HepG2 (cell line): ENCODE measurements around the gene SUN1. TPM values are rescaled to one million over a fixed set of nuclear protein-coding genes. Genes with fewer than 3 reads are reported as not detected.

Experiments
- ATAC-seq: fragments of 200-7000 bp; cut with Tn5 transposase; 3 replicates; pipeline ENCODE4 v1.9.1; 2020; ENCODE audit warnings: mild to moderate bottlenecking, moderate library complexity
- BruUV-seq: library from RNA; stranded (reverse); fragments of 400-500 nt; replicated peaks from 2 replicates; lab custom pipeline; 2021; lab: Mats Ljungman, UMichigan
- CTCF ChIA-PET: fragments of 300-600 bp; formaldehyde crosslinking; extraction: SDS; loops from one replicate; lab custom pipeline; 2021; ENCODE audit warnings: low total read pairs, inconsistent platforms, low intra/inter-chr PET ratio; lab: Yijun Ruan, JAX
- POLR2A ChIA-PET: fragments of 350-600 bp; sonication (Branson Sonifier 250); formaldehyde crosslinking; loops from one replicate; lab custom pipeline; 2020; ENCODE audit warnings: antibody characterized with exemption, inconsistent platforms; lab: Yijun Ruan, JAX
- DNase-seq: peaks from one replicate; pipeline ENCODE4 v3.0.0-alpha.2; 2015; ENCODE audit warnings: low spot score
- FAIRE-seq: peaks from 3 replicates; lab custom pipeline; 2011; peaks lifted over from hg19 to GRCh38; lab: Jason Lieb, UNC
- H2AFZ ChIP-seq: one replicate; pipeline ENCODE4 v1.6.1; 2011; ENCODE audit warnings: low read length, inconsistent platforms
- H3K27ac ChIP-seq: fragments of 300-600 bp; 3 replicates; pipeline ENCODE4 v1.8.0; 2011; ENCODE audit warnings: mixed run types, mild to moderate bottlenecking, mixed read lengths, low read length, inconsistent platforms; ENCODE audit not compliant: insufficient read depth; ENCODE audit errors: extremely low read length
- H3K27me3 ChIP-seq, 2 experiments: fragments of 200-600 bp in 1 of 2; 2 replicates in 1 of 2; 3 replicates in 1 of 2; pipeline versions ENCODE4 v1.6.0 to v1.8.0; 2011; ENCODE audit warnings: low read length in 2 of 2, mild to moderate bottlenecking in 2 of 2, moderate library complexity in 2 of 2, inconsistent platforms in 1 of 2; ENCODE audit not compliant: insufficient read depth in 2 of 2, control insufficient read depth in 1 of 2
- H3K36me3 ChIP-seq, 2 experiments: fragments of 200-600 bp in 1 of 2; replicated peaks in 1 of 2; 2 replicates in 1 of 2; 3 replicates in 1 of 2; pipeline versions ENCODE4 v1.5.1 to v1.8.0; 2011; ENCODE audit warnings: low read length in 2 of 2, inconsistent platforms in 1 of 2; ENCODE audit not compliant: insufficient read depth in 2 of 2, control insufficient read depth in 1 of 2
- H3K4me1 ChIP-seq: 2 replicates; pipeline ENCODE4 v1.5.1; 2012; ENCODE audit warnings: low read length, inconsistent platforms; ENCODE audit not compliant: insufficient read depth
- H3K4me2 ChIP-seq: 2 replicates; pipeline ENCODE4 v1.6.0; 2011; ENCODE audit warnings: low read depth, low read length, inconsistent platforms
- H3K4me3 ChIP-seq, 3 experiments: fragments of 200-600 bp in 1 of 3; sonication (generic), shearing (Covaris generic) in 1 of 3; replicated peaks in 1 of 3; 2 replicates each; pipeline ENCODE4 v1.5.1; 2011 to 2016; ENCODE audit warnings: low read length in 3 of 3, inconsistent platforms in 2 of 3, low read depth in 2 of 3, mild to moderate bottlenecking in 2 of 3, control low read depth in 1 of 3, mixed read lengths in 1 of 3; ENCODE audit not compliant: insufficient read depth in 1 of 3
- H3K79me2 ChIP-seq: one replicate; pipeline ENCODE4 v1.6.1; 2011; ENCODE audit warnings: low read length, inconsistent platforms; ENCODE audit not compliant: insufficient read depth
- H3K9ac ChIP-seq: 2 replicates; pipeline ENCODE4 v1.6.0; 2011; ENCODE audit warnings: mild to moderate bottlenecking, low read depth, low read length, inconsistent platforms; ENCODE audit not compliant: insufficient read depth
- H3K9me3 ChIP-seq: 2 replicates; pipeline ENCODE4 v1.5.1; 2012; ENCODE audit warnings: mild to moderate bottlenecking, low read length
- H4K20me1 ChIP-seq: 2 replicates; pipeline ENCODE4 v1.6.0; 2011; ENCODE audit warnings: inconsistent platforms, mild to moderate bottlenecking, low read length, moderate library complexity; ENCODE audit not compliant: insufficient read depth
- EP300 ChIP-seq, 3 experiments: sonication (generic) in 1 of 3; formaldehyde crosslinking in 1 of 3; IDR thresholded peaks; 2 replicates each; pipeline versions ENCODE4 v1.5.1 to v1.6.1; 2011 to 2020; ENCODE audit warnings: low read depth in 2 of 3, low read length in 2 of 3, borderline replicate concordance in 1 of 3, improper control_type of control experiment in 1 of 3, mild to moderate bottlenecking in 1 of 3, missing genetic modification reagents in 1 of 3, moderate library complexity in 1 of 3
- FOXO4 ChIP-seq: sonication (generic); formaldehyde crosslinking; conservative IDR thresholded peaks from 2 replicates; pipeline ENCODE4 v1.8.1; 2023; ENCODE audit warnings: missing genetic modification reagents
- GLI4 ChIP-seq: sonication (generic); formaldehyde crosslinking; IDR thresholded peaks from 2 replicates; pipeline ENCODE4 v1.5.1; 2020; ENCODE audit warnings: missing genetic modification reagents, mild to moderate bottlenecking, moderate library complexity, borderline replicate concordance
- ISL2 ChIP-seq: sonication (generic); formaldehyde crosslinking; IDR thresholded peaks from 2 replicates; pipeline ENCODE4 v1.5.0; 2020; ENCODE audit warnings: missing genetic modification reagents
- PATZ1 ChIP-seq: sonication (generic); formaldehyde crosslinking; IDR thresholded peaks from 2 replicates; pipeline ENCODE4 v1.4.0; 2020; ENCODE audit warnings: missing genetic modification reagents
- PTBP1 ChIP-seq: fragments of 200-400 bp; formaldehyde crosslinking; IDR thresholded peaks from 2 replicates; pipeline ENCODE4 v1.6.1; 2018; ENCODE audit warnings: low read length, low read depth; ENCODE audit not compliant: poor library complexity, severe bottlenecking
- RFXANK ChIP-seq: IDR thresholded peaks from 2 replicates; pipeline ENCODE4 v1.6.1; 2016
- ZNF547 ChIP-seq: sonication (generic); formaldehyde crosslinking; IDR thresholded peaks from 2 replicates; pipeline ENCODE4 v1.5.1; 2020; ENCODE audit warnings: mild to moderate bottlenecking, missing genetic modification reagents
- ZNF639 ChIP-seq: conservative IDR thresholded peaks from 2 replicates; pipeline ENCODE4 v1.6.1; 2018; ENCODE audit warnings: missing genetic modification reagents
- WGBS: methylation state at CpG from one replicate; pipeline ENCODE4 v1.1.6; 2017; ENCODE audit warnings: low lambda C conversion rate; 5-methylcytosine and 5-hydroxymethylcytosine counted together
- in situ Hi-C: cut with HindIII; loops from 2 replicates; pipeline ENCODE4 v1.10.0; 2017; ENCODE audit warnings: low pct_unique_long_range_greater_than_20kb; ENCODE audit not compliant: extremely low pct_ligation_motif_present
- intact Hi-C: fragments of 100-400 bp; cut with micrococcal nuclease; formaldehyde crosslinking; loops from one replicate; pipeline ENCODE4 v1.10.0; 2022; ENCODE audit not compliant: unreplicated experiment
- polyA plus RNA-seq, 8 experiments: library from polyadenylated mRNA; depleted of rRNA in 3 of 8; stranded (reverse) in 7 of 8; unstranded in 1 of 8; fragments of >200 nt; fragmentation: Illumina TruSeq in 4 of 8; extraction: Trizol in 4 of 8; gene quantifications; 2 replicates each; pipeline versions ENCODE4 v1.2.1 to v1.2.3, GENCODE V29; 2011 to 2016; ENCODE audit warnings: low read depth in 4 of 8, missing spikeins in 1 of 8, mixed read lengths in 1 of 8; ENCODE audit not compliant: insufficient read depth in 1 of 8
- total RNA-seq, 5 experiments: library from RNA; depleted of rRNA; stranded (reverse); fragments of >200 nt; fragmentation: Illumina TruSeq; extraction: Trizol; gene quantifications; 2 replicates each; pipeline ENCODE4 v1.2.3, GENCODE V29; 2016; ENCODE audit warnings: low read depth in 1 of 5

SUN1 gene
- total and polyA plus RNA-seq, 2 of the 13 experiments (the other 11 are each of a cell fraction or from before 2014, with no cell fraction given): 47.0 to 126 TPM

GRCh38 chr7:862157-862556, 29.9 kb downstream of the SUN1 start:
- POLR2A ChIA-PET: no interaction called here
- Histone ChIP-seq H3K36me3 (peaks cover 23 to 67% of the 10 kb centered on the region in 2 experiments; a peak in 4 of 5 replicates), H3K9ac (no peak overlapping the region), H3K79me2 (no peaks in the 10 kb centered on the region), H3K27me3 (no peaks in the 10 kb centered on the region), H3K9me3 (no peaks in the 10 kb centered on the region), H3K27ac (no peak overlapping the region), H3K4me1 (peaks cover 13% of the 10 kb centered on the region), H3K4me2 (no peak overlapping the region), H4K20me1 (no peaks in the 10 kb centered on the region; the same call in 1 of the 2 replicates), H2AFZ (no peak overlapping the region), H3K4me3 (no peak overlapping the region)
- intact Hi-C loops (no loop called here), in situ Hi-C loops (no loop called here)
- CTCF ChIA-PET: no interaction called here
- ATAC-seq (no peak), FAIRE-seq (no peak), DNase-seq (no peak)
- no TSS peak for BruUV-seq
- WGBS: 97% methylated on average over 6 of the region's 6 CpGs
- TF ChIP-seq PATZ1 (CRISPR knock-in tag): no peak
- TF ChIP-seq EP300 (IDR thresholded peaks at IDR 0.05; ENCODE audit: low read depth in 2 of 2, low read length in 2 of 2): no peak
- TF ChIP-seq EP300 (CRISPR knock-in tag; IDR thresholded peaks at IDR 0.05; ENCODE audit: borderline replicate concordance): no peak
- TF ChIP-seq ZNF639 (CRISPR knock-in tag): no peak
- no peak for TF ChIP-seq GLI4
- TF ChIP-seq PTBP1: no peak
- TF ChIP-seq RFXANK (CRISPR knock-in tag): no peak
- TF ChIP-seq ZNF547 (CRISPR knock-in tag): no peak
- TF ChIP-seq FOXO4 (CRISPR knock-in tag): no peak
- no peak for TF ChIP-seq ISL2
